ENCODE data around the gene PRDM16. TPM values are rescaled to one million over a fixed set of nuclear protein-coding genes. Genes with fewer than 3 reads are reported as not detected.

PRDM16 gene
- total RNA-seq, 2 experiments from 2014 or later, result 0.18 to 0.21 TPM

DNA sequence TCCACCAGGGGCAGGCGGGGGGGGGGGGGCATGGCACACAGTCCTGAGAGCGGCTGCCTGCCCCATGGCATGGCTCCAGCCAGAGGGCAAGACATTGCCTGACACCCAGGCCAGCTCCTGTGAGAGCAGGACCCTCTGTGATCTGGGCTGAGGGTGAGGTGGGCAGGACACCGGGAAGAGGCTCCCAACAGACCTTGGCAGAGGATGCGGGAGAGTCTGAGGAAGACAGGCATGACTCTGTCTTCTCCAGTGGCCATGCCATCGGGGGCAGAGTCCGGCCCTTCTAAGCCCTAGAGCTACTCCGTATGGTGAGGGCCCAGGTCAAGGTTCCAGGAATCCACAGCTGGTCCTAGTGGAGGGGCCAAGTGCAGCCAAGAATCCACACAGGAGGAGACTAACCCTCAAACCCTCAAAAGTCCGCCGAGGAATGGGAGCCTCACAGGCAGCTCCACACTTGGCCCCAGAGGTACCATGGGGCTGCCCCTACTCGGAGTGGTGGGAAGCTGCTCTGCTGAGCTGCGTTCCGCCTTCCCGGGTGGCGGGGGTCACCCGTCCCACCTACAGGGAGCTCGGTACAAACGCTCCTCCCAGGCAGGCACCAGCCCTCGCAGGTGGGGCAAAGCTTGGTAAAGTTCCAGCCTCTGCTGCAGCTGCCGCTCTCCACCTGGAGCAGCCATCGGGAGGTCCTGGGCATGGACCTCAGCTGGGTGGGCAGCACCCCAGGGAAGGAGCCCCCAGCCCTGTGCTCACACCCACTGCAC is 41.2 kb upstream of the PRDM16 start:
- peaks cover 7% of the 10 kb centered on the region for H3K4me1 Mint-ChIP-seq (ENCODE audit: low read depth)
- no peaks in the 10 kb centered on the region for H3K9me3 Mint-ChIP-seq (ENCODE audit: insufficient read depth)
- POLR2A ChIA-PET, result interaction anchor here (0.8 kb wide), 1 partner anchor 82 kb away, joined by 3 read pairs; no protein-coding TSS in a partner anchor
- H3K27ac Mint-ChIP-seq, result no peak overlapping the region
- no peaks in the 10 kb centered on the region for H3K36me3 Mint-ChIP-seq (ENCODE audit: low read depth)
- no peak for ATAC-seq
- no peak for DNase-seq
- no peak overlapping the region for H3K4me3 Mint-ChIP-seq
- CTCF ChIA-PET, result no interaction called here
- H3K27me3 Mint-ChIP-seq (ENCODE audit: low read depth), result no peaks in the 10 kb centered on the region

DNA sequence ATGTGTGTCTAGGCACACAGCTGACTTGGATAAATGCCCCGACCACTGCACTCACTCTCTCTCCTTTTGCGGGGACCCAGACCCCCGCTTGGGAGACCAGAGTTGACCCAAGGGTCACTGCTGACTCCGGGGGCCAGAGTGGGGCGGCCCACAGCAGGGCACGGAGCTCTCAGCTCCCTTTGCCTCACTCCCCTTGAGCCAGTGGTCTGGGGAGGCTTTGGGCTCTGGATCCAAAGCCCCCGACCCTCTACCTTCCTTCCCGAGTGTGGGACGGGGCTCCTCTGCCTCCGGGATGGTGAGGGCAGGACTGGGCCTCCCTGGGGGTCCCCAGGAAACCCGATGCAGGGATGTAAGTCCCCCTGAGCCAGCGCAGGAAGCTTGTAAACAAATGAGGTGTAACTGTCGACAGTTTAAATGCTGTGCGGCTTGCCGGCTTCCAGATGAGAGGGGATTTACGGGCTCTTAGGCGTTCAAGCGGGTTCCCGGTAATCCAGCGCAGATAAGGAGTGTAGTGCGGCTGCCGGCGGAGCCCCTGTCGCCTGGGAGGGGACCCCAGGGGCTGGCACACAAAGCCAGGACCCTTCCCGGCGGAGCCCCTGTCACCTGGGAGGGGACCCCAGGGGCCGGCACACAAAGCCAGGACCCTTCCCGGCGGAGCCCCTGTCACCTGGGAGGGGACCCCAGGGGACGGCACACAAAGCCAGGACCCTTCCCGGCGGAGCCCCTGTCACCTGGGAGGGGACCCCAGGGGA is 40.3 kb upstream of the PRDM16 start:
- H3K27me3 Mint-ChIP-seq (ENCODE audit: low read depth), result no peaks in the 10 kb centered on the region
- H3K4me3 Mint-ChIP-seq, result no peak overlapping the region
- no peak for ATAC-seq
- ChIA-PET CTCF (no interaction called here), POLR2A (interaction anchor here (0.8 kb wide), 1 partner anchor 82 kb away, joined by 3 read pairs; no protein-coding TSS in a partner anchor)
- no peaks in the 10 kb centered on the region for H3K36me3 Mint-ChIP-seq (ENCODE audit: low read depth)
- H3K9me3 Mint-ChIP-seq (ENCODE audit: insufficient read depth), result no peaks in the 10 kb centered on the region
- no peak overlapping the region for H3K27ac Mint-ChIP-seq
- DNase-seq, result no peak
- H3K4me1 Mint-ChIP-seq (ENCODE audit: low read depth), result peaks cover 16% of the 10 kb centered on the region

DNA sequence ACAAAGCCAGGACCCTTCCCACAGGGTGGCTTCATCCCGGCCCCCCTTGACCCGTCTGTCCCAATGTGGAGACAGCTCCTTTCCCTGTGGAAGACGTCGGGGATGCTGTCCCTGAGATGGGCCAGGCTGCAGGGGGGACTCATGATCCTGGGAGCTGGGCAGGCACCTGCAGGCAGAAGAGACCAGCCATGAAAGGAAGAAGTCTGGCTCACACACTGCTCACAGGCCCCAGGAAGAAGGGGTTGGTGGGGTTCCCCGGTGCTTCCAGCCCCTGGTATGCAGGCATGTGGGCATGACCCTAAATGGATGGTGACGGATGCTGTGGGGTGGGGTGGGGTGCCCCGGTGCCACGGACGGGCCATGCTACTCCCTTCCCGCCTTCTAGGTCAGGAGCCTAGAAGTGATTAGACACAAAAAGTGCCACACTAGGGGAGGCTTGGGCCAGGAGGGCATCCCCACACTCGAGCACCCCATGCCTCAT is 39.5 kb upstream of the PRDM16 start:
- DNase-seq (no peak), ATAC-seq (no peak)
- Mint-ChIP-seq H3K4me1 (ENCODE audit: low read depth) (peaks cover 19% of the 10 kb centered on the region), H3K9me3 (ENCODE audit: insufficient read depth) (no peaks in the 10 kb centered on the region), H3K36me3 (ENCODE audit: low read depth) (no peaks in the 10 kb centered on the region), H3K4me3 (no peak overlapping the region), H3K27me3 (ENCODE audit: low read depth) (no peaks in the 10 kb centered on the region), H3K27ac (no peak overlapping the region)
- ChIA-PET CTCF (no interaction called here), POLR2A (no interaction called here)

DNA sequence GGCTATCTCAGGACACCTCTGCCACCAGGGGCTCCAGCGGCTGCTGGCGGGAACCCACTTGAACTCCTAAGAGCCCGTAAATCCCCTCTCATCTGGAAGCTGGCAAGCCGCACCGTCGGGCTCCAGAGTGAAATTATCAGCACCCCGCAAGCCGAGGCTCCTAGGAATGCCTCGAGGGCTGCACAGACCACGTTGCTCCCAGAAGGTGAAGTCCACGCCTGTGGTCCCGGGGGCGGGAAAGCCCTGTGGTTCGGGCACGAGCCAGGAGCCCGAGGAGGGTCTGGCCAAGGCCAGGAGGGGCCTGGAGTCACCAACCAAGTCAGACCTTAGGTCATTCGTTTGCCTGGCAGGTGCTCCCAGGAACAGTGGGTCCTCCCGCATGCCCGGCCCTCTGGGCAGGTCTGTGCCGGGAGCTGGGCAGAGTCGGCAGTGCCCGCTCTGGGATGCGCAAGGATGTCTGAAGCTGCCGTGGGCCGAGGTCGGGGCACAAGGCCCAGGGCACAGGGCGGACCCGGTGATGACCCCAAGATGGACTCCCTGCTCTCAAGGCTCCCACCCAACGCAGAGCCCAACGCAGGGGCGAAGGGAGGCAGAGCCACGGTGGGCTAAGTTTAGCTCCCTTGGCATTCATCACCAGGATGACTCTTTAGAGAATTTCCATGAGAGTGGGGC is 38.9 kb upstream of the PRDM16 start:
- ATAC-seq (no peak), DNase-seq (no peak)
- ChIA-PET POLR2A (no interaction called here), CTCF (no interaction called here)
- Mint-ChIP-seq H3K27me3 (ENCODE audit: low read depth) (no peaks in the 10 kb centered on the region), H3K4me1 (ENCODE audit: low read depth) (peaks cover 19% of the 10 kb centered on the region), H3K36me3 (ENCODE audit: low read depth) (no peaks in the 10 kb centered on the region), H3K9me3 (ENCODE audit: insufficient read depth) (no peaks in the 10 kb centered on the region), H3K4me3 (no peak overlapping the region), H3K27ac (no peak overlapping the region)

DNA sequence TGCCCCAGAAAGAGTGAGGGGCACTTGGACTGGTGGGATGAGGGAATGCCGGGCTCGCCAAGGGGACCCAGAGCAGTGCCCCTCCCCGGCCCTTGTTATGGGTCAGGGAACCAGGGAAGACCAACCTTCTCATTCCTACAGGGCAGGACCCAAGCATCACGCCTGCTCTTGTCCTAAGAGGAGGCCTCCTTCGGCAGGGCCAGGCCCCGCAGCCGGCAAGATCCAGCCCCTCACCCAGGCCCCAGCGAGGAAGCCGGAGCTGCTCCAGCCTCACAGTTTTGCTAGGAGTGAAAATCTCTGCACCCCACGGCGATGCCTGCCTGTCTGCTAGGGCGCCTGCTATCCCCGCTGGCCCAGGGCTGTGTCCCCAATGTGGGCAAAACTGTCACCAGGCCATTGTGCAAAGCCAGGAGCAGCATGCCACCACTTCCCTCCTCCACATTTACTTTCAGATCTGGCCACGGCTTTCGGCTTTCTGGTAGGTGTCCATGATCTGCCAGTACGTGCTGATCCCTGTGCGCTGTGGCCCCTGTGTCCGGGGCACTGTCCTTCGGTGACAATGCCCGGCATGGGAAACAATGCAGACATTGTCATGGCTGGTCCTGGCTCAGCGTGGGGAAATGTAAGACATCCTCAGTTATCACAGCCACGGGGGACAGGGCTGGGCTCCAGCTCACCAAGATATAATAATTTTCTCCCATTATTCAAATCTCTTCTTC is 38.2 kb upstream of the PRDM16 start:
- DNase-seq (no peak), ATAC-seq (no peak)
- no peaks in the 10 kb centered on the region for H3K27me3 Mint-ChIP-seq (ENCODE audit: low read depth)
- H3K27ac Mint-ChIP-seq, result no peak overlapping the region
- ChIA-PET POLR2A (no interaction called here), CTCF (no interaction called here)
- no peaks in the 10 kb centered on the region for H3K9me3 Mint-ChIP-seq (ENCODE audit: insufficient read depth)
- H3K36me3 Mint-ChIP-seq (ENCODE audit: low read depth), result no peaks in the 10 kb centered on the region
- H3K4me3 Mint-ChIP-seq, result no peak overlapping the region
- peaks cover 19% of the 10 kb centered on the region for H3K4me1 Mint-ChIP-seq (ENCODE audit: low read depth)

DNA sequence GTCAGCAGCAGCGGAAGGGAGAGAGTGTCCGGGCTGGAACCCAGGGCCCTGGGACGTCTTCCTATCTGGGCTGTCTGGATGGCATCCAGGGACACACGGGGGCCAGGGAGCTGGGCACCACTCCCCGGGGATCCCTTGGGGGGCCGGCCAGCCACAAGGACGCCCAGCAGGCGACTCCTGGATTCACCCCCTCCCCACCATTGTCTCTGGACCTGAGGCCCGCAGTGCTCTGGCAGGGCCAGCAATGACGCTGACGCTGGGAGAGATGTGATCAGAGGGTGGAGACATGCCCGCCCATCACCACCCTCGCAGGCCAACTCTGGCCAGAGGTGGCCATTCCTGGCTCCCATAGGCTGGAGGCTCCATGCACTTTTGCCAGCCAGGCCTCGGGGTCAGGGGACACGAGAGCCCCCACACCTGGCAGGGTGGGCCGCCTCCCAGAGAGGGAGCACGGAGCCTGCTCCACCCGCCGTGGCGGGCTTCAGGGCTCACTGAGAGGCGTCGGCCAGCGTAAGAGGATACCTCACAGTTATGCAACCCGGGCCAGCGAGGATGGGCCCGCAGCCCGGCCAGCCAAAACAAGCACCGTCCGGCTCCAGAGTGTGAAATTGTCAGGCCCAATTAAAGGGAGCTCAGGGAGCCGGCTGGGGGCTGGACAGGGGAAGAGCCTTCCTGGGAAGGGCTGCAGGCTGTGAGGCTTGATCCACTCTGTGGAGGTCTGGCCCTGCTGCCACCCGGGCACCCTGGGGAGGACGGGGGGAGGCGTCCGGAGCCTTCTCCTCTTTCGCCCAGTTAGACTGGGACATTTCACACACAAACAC is 37.4 kb upstream of the PRDM16 start:
- CTCF ChIA-PET, result no interaction called here
- H3K9me3 Mint-ChIP-seq (ENCODE audit: insufficient read depth), result no peaks in the 10 kb centered on the region
- H3K4me3 Mint-ChIP-seq, result no peak overlapping the region
- DNase-seq, result no peak
- no peak for ATAC-seq
- H3K4me1 Mint-ChIP-seq (ENCODE audit: low read depth), result peaks cover 19% of the 10 kb centered on the region
- POLR2A ChIA-PET, result no interaction called here
- no peaks in the 10 kb centered on the region for H3K36me3 Mint-ChIP-seq (ENCODE audit: low read depth)
- H3K27ac Mint-ChIP-seq, result no peak overlapping the region
- no peaks in the 10 kb centered on the region for H3K27me3 Mint-ChIP-seq (ENCODE audit: low read depth)

DNA sequence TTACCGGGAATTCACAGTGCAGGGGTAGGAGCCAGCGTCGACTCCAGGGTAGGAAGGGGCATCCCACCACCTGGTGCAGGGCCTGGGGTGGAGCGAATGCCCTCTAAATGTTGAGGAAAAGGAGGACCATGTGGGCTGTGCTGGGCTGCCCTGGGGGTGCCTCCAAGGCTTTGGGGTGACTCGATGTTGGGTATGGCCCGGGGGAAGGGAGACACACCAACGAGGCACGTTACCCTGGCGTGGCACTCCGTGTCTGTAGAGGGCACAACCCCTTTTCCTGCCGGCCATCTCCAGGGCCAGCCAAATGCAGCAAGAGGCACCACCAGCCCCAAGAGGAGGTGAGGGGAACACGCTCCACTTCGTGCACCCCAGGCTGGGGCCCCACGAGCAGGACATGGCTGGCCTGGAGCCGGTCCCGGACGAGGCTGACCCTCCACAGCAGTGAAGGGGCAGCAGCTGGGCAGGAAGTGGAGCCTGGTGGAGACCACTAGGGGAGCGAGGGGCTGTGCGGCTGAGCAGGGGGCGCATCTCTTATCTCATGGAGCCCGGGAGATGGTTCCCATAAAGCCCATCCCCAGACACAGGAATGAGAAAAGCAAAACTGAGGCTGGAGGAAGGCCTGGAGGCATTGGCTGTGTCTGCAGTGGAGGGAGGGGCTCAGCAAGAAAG is 36.5 kb upstream of the PRDM16 start:
- Mint-ChIP-seq H3K27me3 (ENCODE audit: low read depth) (no peaks in the 10 kb centered on the region), H3K36me3 (ENCODE audit: low read depth) (no peaks in the 10 kb centered on the region)

DNA sequence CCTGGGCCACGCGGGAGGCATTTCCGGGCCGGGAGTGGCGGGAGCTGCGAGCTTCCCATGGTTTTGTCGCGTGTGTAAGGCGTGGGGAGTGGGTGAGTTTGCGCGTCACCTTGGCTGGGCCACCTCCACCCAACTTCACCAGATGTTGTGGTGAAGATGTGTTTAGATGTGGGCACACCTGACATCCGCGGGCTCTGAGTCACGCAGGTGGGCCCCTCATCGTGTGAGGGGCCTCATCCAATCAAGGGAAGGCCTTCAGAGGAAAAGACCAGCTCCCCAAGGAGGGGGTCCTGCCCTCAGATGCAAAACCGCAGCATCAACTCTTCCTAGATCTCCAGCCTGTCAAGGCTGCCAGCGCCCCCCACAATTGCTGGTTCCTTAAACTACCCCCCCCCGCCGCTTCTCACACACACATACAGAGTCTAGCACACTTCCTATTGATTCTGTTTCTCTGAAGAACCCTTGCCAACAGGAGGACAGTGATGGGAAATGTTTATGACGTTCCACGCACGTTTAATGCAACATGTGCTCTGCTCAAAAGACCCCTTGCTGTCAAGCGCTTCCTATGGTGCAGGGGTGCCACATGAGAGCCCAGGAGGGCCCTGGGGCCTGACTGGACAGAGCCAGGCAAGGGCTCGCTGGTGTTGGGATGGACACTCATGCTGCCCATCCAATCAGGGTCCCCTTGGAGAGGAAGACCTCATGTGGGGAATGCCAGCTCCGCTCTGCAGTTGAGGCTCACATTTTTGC is 35.8 kb upstream of the PRDM16 start:
- ATAC-seq (peak; percentile 63), DNase-seq (peak; percentile 51)
- Mint-ChIP-seq H3K9me3 (ENCODE audit: insufficient read depth) (no peaks in the 10 kb centered on the region), H3K36me3 (ENCODE audit: low read depth) (no peaks in the 10 kb centered on the region), H3K4me1 (ENCODE audit: low read depth) (peaks cover 19% of the 10 kb centered on the region), H3K27ac (peak overlapping the region; percentile 54), H3K4me3 (no peak overlapping the region), H3K27me3 (ENCODE audit: low read depth) (no peaks in the 10 kb centered on the region)
- CTCF ChIA-PET, result no interaction called here
- POLR2A ChIA-PET, result no interaction called here

More for the DNA sequence above, 36.5 kb upstream of the PRDM16 start:
- peak overlapping the region; percentile 54 for H3K27ac Mint-ChIP-seq
- no peak overlapping the region for H3K4me3 Mint-ChIP-seq
- H3K4me1 Mint-ChIP-seq (ENCODE audit: low read depth), result peaks cover 19% of the 10 kb centered on the region
- DNase-seq (no peak), ATAC-seq (peak; percentile 16)
- ChIA-PET POLR2A (no interaction called here), CTCF (no interaction called here)
- H3K9me3 Mint-ChIP-seq (ENCODE audit: insufficient read depth), result no peaks in the 10 kb centered on the region

DNA sequence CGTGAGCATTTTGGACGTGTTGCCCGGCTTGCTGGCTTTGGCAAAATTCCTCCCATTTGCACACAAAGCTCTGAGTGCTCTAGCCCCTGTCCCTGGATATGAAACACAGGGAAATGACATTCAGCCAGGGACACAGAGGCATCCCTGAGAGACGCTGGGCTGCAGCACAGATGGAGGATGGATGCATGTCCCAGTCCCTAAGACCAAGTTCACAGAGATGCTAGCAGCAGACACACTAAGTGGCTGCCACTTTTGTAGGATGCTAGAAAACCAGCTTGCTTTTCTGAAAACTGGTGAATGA is 35.3 kb upstream of the PRDM16 start:
- H3K27ac Mint-ChIP-seq, result no peak overlapping the region
- H3K4me1 Mint-ChIP-seq (ENCODE audit: low read depth), result peaks cover 19% of the 10 kb centered on the region
- H3K36me3 Mint-ChIP-seq (ENCODE audit: low read depth), result no peaks in the 10 kb centered on the region
- H3K4me3 Mint-ChIP-seq, result no peak overlapping the region
- CTCF ChIA-PET, result no interaction called here
- POLR2A ChIA-PET, result no interaction called here
- H3K27me3 Mint-ChIP-seq (ENCODE audit: low read depth), result no peaks in the 10 kb centered on the region
- DNase-seq (no peak), ATAC-seq (no peak)
- H3K9me3 Mint-ChIP-seq (ENCODE audit: insufficient read depth), result no peaks in the 10 kb centered on the region

DNA sequence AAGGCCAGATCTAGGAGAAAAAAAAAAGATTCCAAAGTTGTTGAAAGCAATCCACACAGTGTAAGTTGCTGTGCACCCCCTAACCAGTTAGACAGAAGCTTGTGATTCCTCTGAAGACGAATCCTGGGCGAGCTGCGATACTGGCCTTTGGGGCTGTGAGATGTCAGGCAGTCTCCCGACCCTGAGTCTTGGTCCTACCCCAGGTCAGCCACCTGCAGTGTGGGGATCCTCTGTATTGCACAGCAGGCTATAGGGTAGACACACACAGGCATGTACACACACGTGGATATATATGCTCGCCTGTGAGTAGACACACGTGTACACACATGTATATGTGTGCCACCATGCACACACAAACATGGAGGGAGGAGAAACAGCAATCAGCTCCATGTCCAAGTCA is 34.8 kb upstream of the PRDM16 start:
- ATAC-seq (no peak), DNase-seq (no peak)
- CTCF ChIA-PET, result no interaction called here
- Mint-ChIP-seq H3K4me3 (no peak overlapping the region), H3K27me3 (ENCODE audit: low read depth) (no peaks in the 10 kb centered on the region), H3K27ac (no peak overlapping the region), H3K36me3 (ENCODE audit: low read depth) (no peaks in the 10 kb centered on the region), H3K9me3 (ENCODE audit: insufficient read depth) (no peaks in the 10 kb centered on the region), H3K4me1 (ENCODE audit: low read depth) (peaks cover 19% of the 10 kb centered on the region)
- POLR2A ChIA-PET, result no interaction called here

Measured in activated CD8-positive, alpha-beta T cell treated with anti-CD3 and anti-CD28 coated beads, Interleukin-2, amount 10 ng/mL, durations not matched to agents 7 days and 5 days (primary cell).